ENCODE results near the gene LGALS8.
"Not testable (repeated sequence)": the region's sequence is repeated elsewhere in the genome, so short reads cannot be mapped to it uniquely, and the experiment has no call there.

The LGALS8 gene

GRCh38 chr1:236523704-236524141 lies at the start of gene LGALS8:
Gene LGALS8, plus strand, starts transcription at chr1:236523982. Its CDS starts 2,089 bp downstream, at chr1:236526071.
- no peak for TF ChIP-seq CTCF (IDR thresholded peaks at IDR 0.05; ENCODE audit: extremely low read depth, insufficient read depth, missing control alignments)
- in situ Hi-C loops (cut with MboI; ENCODE audit: low pct_unique_long_range_greater_than_20kb, low sequenced_read_pairs, unreplicated experiment) = no loop called here
- DNase-seq (ENCODE audit: low spot score) = peak; percentile 86

- in situ Hi-C loops (cut with MboI; ENCODE audit: low pct_unique_long_range_greater_than_20kb, low sequenced_read_pairs, unreplicated experiment) = no loop called here
- TF ChIP-seq CTCF (IDR thresholded peaks at IDR 0.05; ENCODE audit: extremely low read depth, insufficient read depth, missing control alignments) = no peak
- DNase-seq (ENCODE audit: low spot score) = no peak
Observed at GRCh38 chr1:236476019-236476418, 47.8 kb upstream of the LGALS8 start.

- no peak for TF ChIP-seq CTCF (IDR thresholded peaks at IDR 0.05; ENCODE audit: extremely low read depth, insufficient read depth, missing control alignments)
Observed at GRCh38 chr1:236480758-236481436, 42.9 kb upstream of the LGALS8 start.

GRCh38 chr1:236484310-236484971 lies 39.3 kb upstream of the LGALS8 start:
- no peak for DNase-seq (ENCODE audit: low spot score)
- TF ChIP-seq CTCF (IDR thresholded peaks at IDR 0.05; ENCODE audit: extremely low read depth, insufficient read depth, missing control alignments) = no peak
- in situ Hi-C loops (cut with MboI; ENCODE audit: low pct_unique_long_range_greater_than_20kb, low sequenced_read_pairs, unreplicated experiment) = no loop called here

More at GRCh38 chr1:236480758-236481436, 42.9 kb upstream of the LGALS8 start:
- in situ Hi-C loops (cut with MboI; ENCODE audit: low pct_unique_long_range_greater_than_20kb, low sequenced_read_pairs, unreplicated experiment) = no loop called here
- no peak for DNase-seq (ENCODE audit: low spot score)

DNA sequence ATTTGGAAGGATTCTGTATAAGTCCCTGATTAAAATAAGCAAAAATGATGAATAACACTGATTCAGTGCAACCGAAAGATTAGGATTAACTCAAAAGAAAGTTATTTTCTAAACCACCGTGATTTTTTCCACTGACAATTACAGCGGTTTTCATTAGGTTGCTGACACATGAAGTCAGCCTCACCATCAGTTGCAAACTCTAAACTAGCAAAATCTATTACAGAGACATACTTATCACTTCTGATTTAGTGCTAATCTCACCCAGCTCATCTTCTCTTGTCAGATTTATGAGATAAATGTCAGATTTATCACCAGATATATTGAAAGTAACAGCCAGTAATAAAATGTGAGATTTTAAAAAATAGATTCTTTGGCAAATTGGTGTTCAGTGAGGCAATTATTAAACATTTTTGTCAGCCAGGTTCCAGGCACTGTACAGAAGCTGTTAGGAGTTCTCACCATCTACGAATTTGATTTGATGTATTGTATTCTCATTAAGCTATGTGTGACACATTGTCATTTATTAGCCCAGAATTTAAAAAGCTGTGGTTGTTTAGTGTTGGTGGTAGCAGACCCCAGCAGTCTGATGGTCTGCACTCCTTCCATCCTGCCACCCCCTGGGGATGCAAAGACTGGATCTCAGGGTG lies 37.3 kb upstream of the LGALS8 start:
- in situ Hi-C loops (cut with MboI; ENCODE audit: low pct_unique_long_range_greater_than_20kb, low sequenced_read_pairs, unreplicated experiment) = no loop called here
- no peak for DNase-seq (ENCODE audit: low spot score)
- TF ChIP-seq CTCF (IDR thresholded peaks at IDR 0.05; ENCODE audit: extremely low read depth, insufficient read depth, missing control alignments) = no peak

- in situ Hi-C loops (cut with MboI; ENCODE audit: low pct_unique_long_range_greater_than_20kb, low sequenced_read_pairs, unreplicated experiment); DNase-seq (ENCODE audit: low spot score): not testable (repeated sequence)
Observed at GRCh38 chr1:236489161-236489560, 34.6 kb upstream of the LGALS8 start.
